ENCODE data around the gene SLC49A3. TPM values are rescaled to one million over a fixed set of nuclear protein-coding genes. Genes with fewer than 3 reads are reported as not detected.

Gene SLC49A3
- total and polyA plus RNA-seq, 2 of the 13 experiments (the other 11 are each of a cell fraction or from before 2014, with no cell fraction given), result 0.07 to 0.17 TPM

GRCh38 chr4:680091-680490 lies 8.9 kb downstream of the SLC49A3 start:
- peaks cover 92% of the 10 kb centered on the region for H3K4me1 ChIP-seq (ENCODE audit: insufficient read depth, low read length)

More at GRCh38 chr4:680091-680490, 8.9 kb downstream of the SLC49A3 start:
- TF ChIP-seq ZNF687 (CRISPR knock-in tag; IDR thresholded peaks at IDR 0.05) (peak; percentile 28; the same call in 1 of the 2 replicates), ZNF547 (CRISPR knock-in tag; IDR thresholded peaks at IDR 0.05) (0 out of 2 replicates have a peak, but pooled peaks have one; percentile 32), ZNF550 (CRISPR knock-in tag; IDR thresholded peaks at IDR 0.05; ENCODE audit: borderline replicate concordance) (no peak), ZNF572 (CRISPR knock-in tag; IDR thresholded peaks at IDR 0.05) (0 out of 2 replicates have a peak, but pooled peaks have one; percentile 10), STAT6 (CRISPR knock-in tag; IDR thresholded peaks at IDR 0.05; ENCODE audit: borderline replicate concordance) (no peak), HNRNPL (IDR thresholded peaks at IDR 0.05; ENCODE audit: low read depth, low read length) (0 out of 2 replicates have a peak, but pooled peaks have one; percentile 15)
- no peaks in the 10 kb centered on the region for H3K9me3 ChIP-seq (ENCODE audit: low read length)
- intact Hi-C loops (cut with micrococcal nuclease; ENCODE audit: unreplicated experiment) (no loop called here), in situ Hi-C loops (cut with HindIII; ENCODE audit: extremely low pct_ligation_motif_present, low pct_unique_long_range_greater_than_20kb) (no loop called here)
- H3K27ac ChIP-seq (ENCODE audit: extremely low read length, insufficient read depth, low read length), result no peak overlapping the region
- DNase-seq (ENCODE audit: low spot score), result no peak
- no peak for FAIRE-seq
- no peak overlapping the region for H3K9ac ChIP-seq (ENCODE audit: insufficient read depth, low read depth, low read length)
- CTCF ChIA-PET (ENCODE audit: low intra/inter-chr PET ratio, low total read pairs), result no interaction called here
- WGBS (ENCODE audit: low lambda C conversion rate), result 46% methylated on average over 9 of the region's 9 CpGs
- no peak overlapping the region for H3K4me2 ChIP-seq (ENCODE audit: low read depth, low read length)
- no peaks in the 10 kb centered on the region for H3K36me3 ChIP-seq (replicated peaks in 1 of 2; ENCODE audit: control insufficient read depth in 1 of 2, insufficient read depth in 2 of 2, low read length in 2 of 2)
- BruUV-seq (replicated peaks), result no TSS peak
- ATAC-seq, result no peak
- H3K4me3 ChIP-seq (replicated peaks in 1 of 3; ENCODE audit: insufficient read depth in 1 of 3, low read depth in 2 of 3, low read length in 3 of 3), result no peak overlapping the region
- H4K20me1 ChIP-seq (ENCODE audit: insufficient read depth, low read length), result no peaks in the 10 kb centered on the region
- H2AFZ ChIP-seq (ENCODE audit: low read length), result no peak overlapping the region
- POLR2A ChIA-PET, result no interaction called here
- H3K27me3 ChIP-seq (ENCODE audit: control insufficient read depth in 1 of 2, insufficient read depth in 2 of 2, low read length in 2 of 2), result no peaks in the 10 kb centered on the region
- peaks cover 3% of the 10 kb centered on the region for H3K79me2 ChIP-seq (ENCODE audit: insufficient read depth, low read length)
